GM23248 (cell line): ENCODE results near the gene MTHFD1.

ENCODE experiments used
- EZH2 ChIP-seq: fragments of 200-600 bp; sonication (generic); IDR thresholded peaks from 2 replicates; pipeline ENCODE4 v1.6.1; 2018; ENCODE audit warnings: antibody characterized with exemption, mild to moderate bottlenecking; ENCODE audit not compliant: insufficient read depth, poor library complexity, severe bottlenecking
- EZH2phosphoT487 ChIP-seq: fragments of 200-600 bp; sonication (generic); IDR thresholded peaks from 2 replicates; pipeline ENCODE4 v1.6.1; 2018; ENCODE audit warnings: antibody characterized with exemption, moderate library complexity, mild to moderate bottlenecking, low read depth; ENCODE audit not compliant: insufficient read depth

DNA sequence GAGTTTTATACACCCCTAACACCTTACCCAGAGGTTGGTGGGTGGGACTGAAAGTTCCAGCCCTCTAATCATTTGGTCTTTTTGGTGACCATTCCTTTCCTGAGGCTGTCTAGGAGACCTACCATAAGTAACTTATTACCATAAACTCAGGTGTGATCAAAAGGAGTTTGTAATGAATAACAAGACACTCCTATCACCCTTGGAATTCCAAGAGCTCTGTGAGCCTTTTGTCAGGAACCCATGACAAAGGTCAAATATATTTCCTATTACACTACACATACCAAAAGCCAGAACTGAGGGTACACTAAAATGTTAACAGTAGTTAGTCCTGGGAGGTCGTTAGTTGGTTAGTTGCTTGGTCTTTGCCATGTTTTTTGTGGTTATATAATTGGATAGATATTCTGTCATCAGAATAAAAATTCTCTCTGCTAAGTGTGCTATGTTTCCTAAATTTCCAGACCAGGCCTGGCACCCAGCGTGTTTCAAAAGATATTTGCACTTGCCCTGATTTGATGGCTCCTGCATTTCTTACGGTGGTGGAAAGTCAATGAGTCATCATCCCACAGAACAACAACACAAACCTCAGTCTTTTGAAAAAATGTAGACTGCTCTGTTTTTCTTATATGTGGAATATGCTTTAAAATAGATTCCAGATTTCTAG is 50.2 kb downstream of the MTHFD1 start:
- TF ChIP-seq EZH2phosphoT487 = no peak
- TF ChIP-seq EZH2 = no peak
